IPS DF 6.9 (cell line): Measurements from ENCODE around the gene GTF3C5.

ENCODE experiments used
- DNase-seq: peaks from one replicate; pipeline ENCODE4 v3.0.0-alpha.2; 2013; ENCODE audit warnings: low read depth, low spot score
- H3K27ac ChIP-seq: one replicate; pipeline ENCODE4 v1.5.1; 2013; ENCODE audit warnings: low read length, control low read depth
- H3K27me3 ChIP-seq: 2 replicates; pipeline ENCODE4 v1.6.1; 2013; ENCODE audit warnings: mild to moderate bottlenecking, low read length; ENCODE audit not compliant: control insufficient read depth, insufficient read depth
- H3K36me3 ChIP-seq: 2 replicates; pipeline ENCODE4 v1.6.1; 2013; ENCODE audit warnings: low read length; ENCODE audit not compliant: control insufficient read depth, insufficient read depth
- H3K4me1 ChIP-seq: 2 replicates; pipeline ENCODE4 v1.6.1; 2013; ENCODE audit warnings: low read length; ENCODE audit not compliant: control insufficient read depth, insufficient read depth
- H3K4me3 ChIP-seq: 2 replicates; pipeline ENCODE4 v1.5.1; 2013; ENCODE audit warnings: mild to moderate bottlenecking, low read length
- H3K9me3 ChIP-seq: 2 replicates; pipeline ENCODE4 v1.6.1; 2013; ENCODE audit warnings: low read length, inconsistent platforms; ENCODE audit not compliant: control insufficient read depth, insufficient read depth
- WGBS: extraction: QIAGEN DNeasy Blood & Tissue Kit; methylation state at CpG from one replicate; pipeline ENCODE4 v1.1.7; 2013; ENCODE audit warnings: mixed read lengths, missing lambda C conversion rate; ENCODE audit not compliant: insufficient read length, insufficient coverage; 5-methylcytosine and 5-hydroxymethylcytosine counted together

Gene GTF3C5

DNA sequence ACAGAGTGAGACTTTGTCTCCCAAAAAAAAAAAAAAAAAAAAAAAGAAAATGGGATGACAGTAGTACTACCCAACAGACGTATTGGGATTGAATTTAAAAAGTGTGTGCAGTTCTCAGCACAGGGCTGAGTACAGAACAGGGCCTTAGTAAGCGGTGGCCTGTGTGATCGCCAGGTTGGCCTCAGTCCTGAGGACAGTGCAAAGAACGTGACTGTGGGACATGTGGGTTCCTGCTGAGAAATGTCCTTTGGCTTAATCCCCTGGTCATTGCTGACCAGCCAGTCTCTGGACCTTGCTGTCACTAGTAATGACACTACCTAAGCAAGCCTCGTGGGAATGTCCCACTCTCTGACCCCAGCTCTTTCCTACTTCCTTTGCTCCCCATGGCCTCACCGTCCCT, 13.3 kb downstream of the GTF3C5 start:
- no CpG with 5 or more reads among the region's 6 CpGs for WGBS
- H3K27ac ChIP-seq, result no peak overlapping the region
- H3K4me1 ChIP-seq, result no peaks in the 10 kb centered on the region; the same call in 1 of the 2 replicates
- DNase-seq, result no peak
- H3K36me3 ChIP-seq, result peaks cover 24% of the 10 kb centered on the region
- no peak overlapping the region for H3K4me3 ChIP-seq
- H3K9me3 ChIP-seq, result no peaks in the 10 kb centered on the region
- H3K27me3 ChIP-seq, result no peaks in the 10 kb centered on the region

DNA sequence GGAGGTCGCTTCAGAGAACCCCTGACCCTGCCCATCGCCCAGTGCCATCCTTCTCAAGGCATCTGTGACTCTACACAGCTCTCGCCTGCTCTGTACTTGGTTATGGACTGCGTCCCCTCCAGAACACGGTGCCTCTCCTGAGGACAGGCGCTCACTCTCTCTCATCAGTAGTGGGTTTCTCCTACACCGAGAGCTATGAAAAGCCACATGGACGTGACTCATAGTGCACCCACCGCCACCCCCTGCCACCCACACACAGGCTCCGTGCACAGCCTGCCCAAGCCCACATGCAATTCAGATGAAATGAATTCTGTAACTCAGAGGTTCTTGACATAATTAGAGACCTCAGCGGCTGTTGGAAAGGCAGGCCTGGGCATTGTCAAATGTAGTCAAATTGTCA, 13.9 kb downstream of the GTF3C5 start:
- DNase-seq, result no peak
- Histone ChIP-seq H3K27me3 (no peaks in the 10 kb centered on the region), H3K36me3 (peaks cover 24% of the 10 kb centered on the region), H3K4me3 (no peak overlapping the region), H3K27ac (no peak overlapping the region), H3K4me1 (no peaks in the 10 kb centered on the region; the same call in 1 of the 2 replicates), H3K9me3 (no peaks in the 10 kb centered on the region)
- no CpG with 5 or more reads among the region's 11 CpGs for WGBS

DNA sequence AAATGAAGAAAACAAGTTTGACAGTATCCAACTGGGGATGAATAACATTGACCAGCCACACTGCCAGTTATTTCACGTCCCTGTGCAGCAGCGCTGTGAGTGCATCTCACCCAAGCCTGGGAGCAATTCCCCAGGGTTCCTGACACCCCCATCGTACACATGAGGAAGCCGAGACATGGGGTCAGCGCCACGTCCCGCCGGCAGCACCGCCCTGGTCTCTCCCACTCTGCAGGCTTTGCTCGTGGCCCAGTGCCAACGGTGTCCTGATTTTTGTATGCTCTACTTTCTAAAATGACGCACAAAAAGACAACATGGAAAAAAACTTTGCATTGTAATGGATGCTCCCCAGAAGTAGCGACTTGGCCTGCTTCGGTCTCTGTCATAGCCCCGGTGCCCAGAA, 14.3 kb downstream of the GTF3C5 start:
- Histone ChIP-seq H3K27ac (no peak overlapping the region), H3K36me3 (peaks cover 29% of the 10 kb centered on the region), H3K4me1 (no peaks in the 10 kb centered on the region; the same call in 1 of the 2 replicates), H3K27me3 (no peaks in the 10 kb centered on the region), H3K9me3 (no peaks in the 10 kb centered on the region), H3K4me3 (no peak overlapping the region)
- DNase-seq, result no peak
- no CpG with 5 or more reads among the region's 15 CpGs for WGBS

DNA sequence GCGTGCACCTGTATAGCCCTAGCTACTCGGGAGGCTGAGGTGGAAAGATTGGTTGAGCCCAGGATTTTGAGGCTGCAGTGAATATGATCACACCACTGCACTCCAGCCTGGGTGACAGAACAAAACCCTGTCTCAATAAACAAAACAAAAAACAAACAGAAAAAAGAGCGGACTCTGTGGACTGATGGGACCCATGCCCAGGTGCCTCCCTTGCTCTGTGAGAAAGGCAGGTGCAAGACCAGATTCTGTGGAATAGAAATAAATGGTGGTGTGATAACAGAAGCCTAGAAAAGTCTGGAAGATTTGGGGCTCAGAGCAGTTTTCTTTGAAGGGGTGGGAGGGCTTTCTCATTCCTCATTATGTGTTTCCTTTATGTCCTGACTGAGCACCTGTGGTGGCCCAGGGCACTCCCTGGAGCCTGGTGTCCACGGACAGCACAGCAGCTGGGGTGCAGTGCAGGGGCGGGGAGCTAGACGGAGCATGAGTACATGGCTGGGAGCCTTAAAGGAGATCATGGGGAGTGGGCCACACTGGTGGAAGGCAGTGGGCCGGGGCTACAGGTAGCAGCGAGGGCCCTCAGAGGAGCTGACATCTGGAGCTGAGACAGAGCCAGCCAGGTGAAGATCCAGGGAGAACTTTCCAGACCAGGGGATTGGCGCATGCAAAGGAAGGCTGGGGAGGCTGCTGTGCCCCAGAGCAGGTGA, 15.6 kb downstream of the GTF3C5 start:
- no peak overlapping the region for H3K4me3 ChIP-seq
- no peaks in the 10 kb centered on the region for H3K9me3 ChIP-seq
- no peaks in the 10 kb centered on the region for H3K27me3 ChIP-seq
- DNase-seq, result no peak
- peaks cover 38% of the 10 kb centered on the region for H3K36me3 ChIP-seq
- no peaks in the 10 kb centered on the region; the same call in 1 of the 2 replicates for H3K4me1 ChIP-seq
- WGBS, result no CpG with 5 or more reads among the region's 9 CpGs
- no peak overlapping the region for H3K27ac ChIP-seq

DNA sequence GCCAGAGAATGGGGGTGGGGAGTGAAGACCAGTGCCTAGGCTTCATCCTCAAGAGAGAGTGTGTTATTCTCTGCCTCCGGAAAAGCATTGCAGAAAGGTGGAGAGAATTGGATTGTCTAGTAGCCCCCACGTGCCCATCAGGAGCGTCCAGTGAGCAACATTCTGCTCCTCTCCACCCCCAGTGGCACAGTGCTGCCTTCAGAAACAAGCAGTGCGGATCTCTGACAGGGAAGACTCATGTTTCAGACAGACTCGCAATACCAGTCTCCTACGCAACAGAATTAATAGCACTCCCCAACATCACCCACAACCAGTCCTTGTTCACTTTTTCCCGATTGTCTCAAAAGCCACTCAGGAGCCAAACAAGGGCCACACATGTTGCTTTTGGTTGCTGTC, 16.1 kb downstream of the GTF3C5 start:
- H3K9me3 ChIP-seq, result no peaks in the 10 kb centered on the region
- no peak overlapping the region for H3K27ac ChIP-seq
- H3K4me3 ChIP-seq, result no peak overlapping the region
- no peak for DNase-seq
- WGBS, result no CpG with 5 or more reads among the region's 7 CpGs
- H3K36me3 ChIP-seq, result peaks cover 43% of the 10 kb centered on the region
- no peaks in the 10 kb centered on the region for H3K27me3 ChIP-seq
- H3K4me1 ChIP-seq, result no peaks in the 10 kb centered on the region; the same call in 1 of the 2 replicates

DNA sequence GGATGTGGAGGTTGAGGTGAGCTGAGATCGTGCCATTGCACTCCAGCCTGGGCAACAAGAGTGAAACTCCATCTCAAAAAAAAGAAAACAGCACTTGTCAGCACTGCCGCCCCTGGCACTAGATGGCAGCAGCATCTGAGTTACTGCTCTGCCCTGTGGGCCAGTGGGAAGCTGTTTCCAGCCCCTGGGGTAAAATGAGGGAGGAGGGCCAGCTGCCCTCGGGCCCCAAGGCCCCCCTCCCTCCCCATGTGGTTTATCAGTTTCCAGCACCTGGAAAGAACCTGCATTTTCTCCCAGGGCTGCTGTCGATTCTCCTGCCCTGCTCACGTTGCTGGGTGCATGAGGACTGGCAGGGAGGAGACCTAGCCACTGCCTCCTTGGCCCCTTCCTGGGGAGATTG, 17.8 kb downstream of the GTF3C5 start:
- Histone ChIP-seq H3K27me3 (no peaks in the 10 kb centered on the region), H3K4me3 (no peak overlapping the region), H3K36me3 (peaks cover 39% of the 10 kb centered on the region), H3K9me3 (no peaks in the 10 kb centered on the region), H3K27ac (no peak overlapping the region), H3K4me1 (no peaks in the 10 kb centered on the region; the same call in 1 of the 2 replicates)
- no CpG with 5 or more reads among the region's 5 CpGs for WGBS
- no peak for DNase-seq

DNA sequence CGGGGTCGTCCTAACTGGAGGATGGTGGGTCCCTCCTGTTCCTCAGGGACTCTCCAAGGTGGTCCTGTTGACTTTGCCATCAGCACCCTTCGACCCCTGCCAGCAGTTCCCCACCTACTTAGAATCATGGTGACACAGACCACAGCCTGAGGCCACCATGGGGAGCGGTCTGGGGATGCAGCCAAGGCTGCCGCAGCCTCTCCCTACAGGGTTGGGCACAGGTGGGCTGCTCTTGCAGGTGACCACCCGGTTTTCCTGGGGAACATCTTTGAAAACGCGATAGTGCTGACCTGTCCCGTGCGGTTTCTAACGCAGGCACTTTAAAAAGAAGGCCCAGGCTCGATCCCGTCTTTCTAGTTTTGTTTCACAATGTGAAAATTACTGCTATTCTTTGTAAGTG, 18.2 kb downstream of the GTF3C5 start:
- DNase-seq, result no peak
- H3K4me3 ChIP-seq, result no peak overlapping the region
- no peak overlapping the region for H3K27ac ChIP-seq
- peaks cover 40% of the 10 kb centered on the region for H3K36me3 ChIP-seq
- H3K9me3 ChIP-seq, result no peaks in the 10 kb centered on the region
- WGBS, result no CpG with 5 or more reads among the region's 13 CpGs
- no peaks in the 10 kb centered on the region; the same call in 1 of the 2 replicates for H3K4me1 ChIP-seq
- no peaks in the 10 kb centered on the region for H3K27me3 ChIP-seq

DNA sequence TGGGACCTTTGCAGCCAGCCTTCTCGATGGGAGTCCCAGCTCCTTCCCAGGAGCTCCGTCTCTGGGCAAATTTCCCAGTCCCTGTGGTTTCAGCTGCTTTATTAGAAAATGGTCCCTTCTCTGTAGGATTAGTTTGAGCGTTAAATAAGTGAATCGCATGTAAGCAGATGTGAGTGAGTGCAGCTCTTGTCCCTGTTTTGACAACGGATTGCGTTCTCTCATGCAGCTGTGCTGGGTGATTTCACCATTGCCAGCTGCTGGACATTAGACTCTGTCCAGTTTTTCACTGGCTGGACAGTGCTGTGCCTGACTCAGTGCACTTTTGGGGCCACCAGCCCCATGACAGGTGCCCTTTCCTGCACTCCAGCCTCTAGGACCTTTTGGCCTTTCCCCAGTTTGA, 19.3 kb downstream of the GTF3C5 start:
- Histone ChIP-seq H3K27me3 (no peaks in the 10 kb centered on the region), H3K4me1 (no peaks in the 10 kb centered on the region; the same call in 1 of the 2 replicates), H3K27ac (no peak overlapping the region), H3K4me3 (no peak overlapping the region), H3K36me3 (peaks cover 43% of the 10 kb centered on the region), H3K9me3 (no peaks in the 10 kb centered on the region)
- no peak for DNase-seq
- WGBS, result no CpG with 5 or more reads among the region's 6 CpGs

- H3K36me3 ChIP-seq, result peaks cover 48% of the 10 kb centered on the region
- DNase-seq, result no peak
- no CpG with 5 or more reads among the region's 10 CpGs for WGBS
These were observed 20.0 kb downstream of the GTF3C5 start for GRCh38 chr9:133050781-133051180.

GRCh38 chr9:133051281-133051900, 20.6 kb downstream of the GTF3C5 start:
- no peak for DNase-seq
- Histone ChIP-seq H3K36me3 (peaks cover 49% of the 10 kb centered on the region), H3K4me1 (no peaks in the 10 kb centered on the region; the same call in 1 of the 2 replicates), H3K4me3 (no peak overlapping the region), H3K27ac (no peak overlapping the region), H3K9me3 (no peaks in the 10 kb centered on the region), H3K27me3 (no peaks in the 10 kb centered on the region)
- no CpG with 5 or more reads among the region's 20 CpGs for WGBS

More at GRCh38 chr9:133050781-133051180, 20.0 kb downstream of the GTF3C5 start:
- no peak overlapping the region for H3K27ac ChIP-seq
- H3K9me3 ChIP-seq, result no peaks in the 10 kb centered on the region
- H3K27me3 ChIP-seq, result no peaks in the 10 kb centered on the region
- no peaks in the 10 kb centered on the region; the same call in 1 of the 2 replicates for H3K4me1 ChIP-seq
- no peak overlapping the region for H3K4me3 ChIP-seq
